ENCODE measurements around the gene TNS1. TPM values are rescaled to one million over a fixed set of nuclear protein-coding genes. Genes with fewer than 3 reads are reported as not detected.

The TNS1 gene
- total and polyA plus RNA-seq, 10 of the 15 experiments (the other 5 are each of a cell fraction or from before 2014, with no cell fraction given): 0.05 to 0.44 TPM; not detected in 8

- FAIRE-seq (no peak), ATAC-seq (no peak), DNase-seq (ENCODE audit: low read depth, low spot score) (no peak)
- no peaks in the 10 kb centered on the region for H3K27me3 ChIP-seq (replicated peaks in 1 of 2; ENCODE audit: control insufficient read depth in 2 of 2, insufficient read depth in 2 of 2, low read length in 1 of 2)
- in situ Hi-C loops (cut with MboI) (no loop called here), intact Hi-C loops (cut with micrococcal nuclease; ENCODE audit: unreplicated experiment) (no loop called here)
- no peak overlapping the region for H3K4me2 ChIP-seq (ENCODE audit: control insufficient read depth, insufficient read depth)
- H3K27ac ChIP-seq (ENCODE audit: control insufficient read depth, insufficient read depth): no peak overlapping the region
- CTCF ChIA-PET: interaction anchor here (0.9 kb wide), 1 partner anchor 617 kb away, joined by 4 read pairs; no protein-coding TSS in a partner anchor
- no peak overlapping the region for H3K4me3 ChIP-seq
- no peak overlapping the region for H2AFZ ChIP-seq (ENCODE audit: control insufficient read depth, low read depth, low read length)
- H4K20me1 ChIP-seq (ENCODE audit: control insufficient read depth, insufficient read depth): no peaks in the 10 kb centered on the region
- SMC1A ChIA-PET (ENCODE audit: uncharacterized antibody, unreplicated experiment): interaction anchor here (1.0 to 1.2 kb wide), 2 partner anchors 103 to 202 kb away, joined by 3 to 6 read pairs; no protein-coding TSS in a partner anchor
- no peak overlapping the region for H3K9ac ChIP-seq (ENCODE audit: control insufficient read depth, insufficient read depth, low read length)
- BruUV-seq (replicated peaks): no TSS peak
- TF ChIP-seq KDM1A (IDR thresholded peaks at IDR 0.05; ENCODE audit: borderline replicate concordance) (no peak), RBBP5 (conservative IDR thresholded peaks at IDR 0.05) (no peak), SMARCA5 (IDR thresholded peaks at IDR 0.05) (no peak), RUNX3 (IDR thresholded peaks at IDR 0.05; ENCODE audit: low read length) (no peak), POLR2A (IDR thresholded peaks at IDR 0.05; ENCODE audit: low read depth, low read length) (no peak), NFXL1 (IDR thresholded peaks at IDR 0.05; ENCODE audit: borderline replicate concordance) (no peak), EP300 (IDR thresholded peaks at IDR 0.05; ENCODE audit: borderline replicate concordance in 1 of 2, control insufficient read depth in 1 of 2, low read depth in 2 of 2, low read length in 2 of 2) (no peak), EGR1 (IDR thresholded peaks at IDR 0.05; ENCODE audit: borderline replicate concordance in 1 of 2, low read depth in 2 of 2, low read length in 2 of 2) (no peak), RELA (IDR thresholded peaks at IDR 0.05; ENCODE audit: borderline replicate concordance, partially characterized antibody) (no peak), NBN (IDR thresholded peaks at IDR 0.05) (no peak), GATAD2B (conservative IDR thresholded peaks at IDR 0.05; ENCODE audit: low read depth) (no peak), ZBTB33 (IDR thresholded peaks at IDR 0.05) (no peak), ZNF24 (IDR thresholded peaks at IDR 0.05) (no peak), PKNOX1 (IDR thresholded peaks at IDR 0.05) (no peak), MTA2 (IDR thresholded peaks at IDR 0.05; ENCODE audit: low read depth) (no peak), HDAC2 (IDR thresholded peaks at IDR 0.05) (no peak), NR2F1 (conservative IDR thresholded peaks at IDR 0.05) (no peak), PAX5 (IDR thresholded peaks at IDR 0.05; ENCODE audit: borderline replicate concordance, low read depth, low read length) (no peak), ZZZ3 (IDR thresholded peaks at IDR 0.05; ENCODE audit: control insufficient read depth, insufficient read length, low read depth) (no peak), NFYA (IDR thresholded peaks at IDR 0.05; ENCODE audit: borderline replicate concordance, low read depth, low read length) (no peak)
- H3K79me2 ChIP-seq (ENCODE audit: control insufficient read depth, insufficient read depth, low read length): no peaks in the 10 kb centered on the region
- H3K36me3 ChIP-seq (ENCODE audit: control insufficient read depth in 2 of 2, insufficient read depth in 2 of 2, low read length in 1 of 2): no peaks in the 10 kb centered on the region
- H3K9me3 ChIP-seq (replicated peaks; ENCODE audit: control insufficient read depth, insufficient read depth, low read length): no peaks in the 10 kb centered on the region; the same call in 2 of the 3 replicates
- RAD21 ChIA-PET (ENCODE audit: unreplicated experiment): no interaction called here
- H3K4me1 ChIP-seq (ENCODE audit: control insufficient read depth, insufficient read depth, low read length): no peaks in the 10 kb centered on the region
- POLR2A ChIA-PET: no interaction called here
Observed at GRCh38 chr2:217783243-217783642, 219.6 kb downstream of the TNS1 start.
